GM21786 (cell line): Measurements from ENCODE around the gene NKD2.

Experiments used
- ATAC-seq: cut with Tn5 transposase; IDR thresholded peaks from one replicate; pipeline ENCODE4 v1.9.1; 2021; ENCODE audit not compliant: unreplicated experiment

Gene NKD2

DNA sequence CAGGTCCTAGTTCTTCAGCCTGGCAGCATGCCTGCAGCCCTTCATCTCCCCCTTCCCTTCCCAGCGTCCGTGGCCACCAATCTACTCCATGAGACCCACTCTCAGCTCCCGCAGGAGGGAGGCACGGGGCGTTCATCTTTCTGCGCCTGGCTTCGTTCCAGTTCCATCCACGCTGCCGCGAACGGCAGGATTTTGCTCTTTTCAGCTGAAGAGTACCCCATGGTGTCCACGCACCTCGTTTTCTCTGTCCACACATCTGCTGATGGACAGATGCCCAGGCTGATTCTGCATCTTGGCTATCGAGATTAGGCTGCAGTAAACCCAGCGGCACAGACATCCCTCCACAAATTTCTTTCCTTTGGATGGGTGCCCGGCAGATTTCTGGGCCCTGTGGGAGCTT lies 30.5 kb upstream of the NKD2 start:
- no peak for ATAC-seq

GRCh38 chr5:978693-979092 lies 29.9 kb upstream of the NKD2 start:
- no peak for ATAC-seq

GRCh38 chr5:979100-979817 lies 29.3 kb upstream of the NKD2 start:
- no peak for ATAC-seq

DNA sequence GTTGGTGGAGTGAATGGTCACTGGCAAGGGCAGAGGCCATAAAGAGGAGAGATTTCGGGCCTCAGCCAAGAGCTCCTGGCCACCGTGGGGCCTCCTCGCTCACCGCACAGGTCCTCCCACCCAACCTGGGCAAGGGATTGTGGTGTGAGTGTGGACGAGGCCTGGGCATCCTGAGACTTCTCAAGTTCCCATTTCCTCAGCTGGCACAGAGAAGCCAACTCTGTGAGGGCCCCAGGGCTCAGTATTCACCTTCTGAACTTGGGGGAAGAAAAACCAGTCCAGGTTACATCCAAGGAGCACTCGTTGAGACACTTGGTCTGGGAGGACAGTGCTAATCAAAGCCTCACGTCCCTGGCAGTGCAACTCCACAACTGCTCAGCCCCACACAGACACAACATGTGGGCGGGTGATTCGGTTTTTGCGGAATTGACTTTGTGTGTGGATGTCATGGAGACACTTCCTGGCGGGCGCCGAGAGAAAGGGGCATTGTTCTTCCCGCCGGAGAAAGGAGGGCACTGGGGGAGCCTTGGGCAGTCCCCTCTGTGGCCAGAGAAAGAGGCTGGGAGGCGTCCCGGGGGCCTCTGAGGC lies 28.5 kb upstream of the NKD2 start:
- no peak for ATAC-seq

GRCh38 chr5:980966-981365 lies 27.6 kb upstream of the NKD2 start:
- ATAC-seq: no peak

DNA sequence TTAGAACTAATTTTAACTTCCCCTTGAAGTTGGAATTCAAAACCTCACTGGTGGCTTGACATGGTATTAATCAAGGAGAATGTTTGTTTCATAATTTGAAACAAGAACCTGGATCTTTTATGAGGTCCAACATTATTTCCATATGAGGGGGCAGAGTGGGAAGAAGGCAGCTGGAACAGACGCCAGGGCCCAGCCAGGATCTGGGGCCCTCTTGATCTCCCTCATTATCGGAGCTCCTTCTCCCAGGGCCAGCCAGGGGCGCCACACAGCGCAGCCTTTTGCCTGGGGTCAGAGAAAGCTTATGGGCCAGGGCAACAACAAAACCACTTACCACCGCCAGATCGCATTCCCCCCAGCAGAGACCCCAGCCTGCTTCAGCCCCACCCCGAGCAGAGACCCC lies 27.1 kb upstream of the NKD2 start:
- ATAC-seq: no peak

GRCh38 chr5:982377-983237 lies 26.0 kb upstream of the NKD2 start:
- no peak for ATAC-seq

DNA sequence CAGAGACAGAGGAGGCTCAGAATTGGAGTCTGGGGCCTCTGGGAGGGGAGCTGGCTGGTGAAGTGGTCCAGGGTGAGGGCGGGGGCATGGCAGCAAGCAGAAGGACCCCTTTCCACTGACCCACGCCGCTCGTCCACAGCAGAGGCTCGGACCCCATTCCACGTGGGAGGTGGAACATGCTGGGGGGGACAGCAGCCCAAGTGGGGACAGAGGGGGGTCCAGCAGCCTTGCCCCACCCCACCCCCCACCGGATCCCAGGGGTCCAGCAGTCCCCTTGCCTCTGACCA lies 25.4 kb upstream of the NKD2 start:
- ATAC-seq: no peak

GRCh38 chr5:983568-983967 lies 25.0 kb upstream of the NKD2 start:
- ATAC-seq: no peak

GRCh38 chr5:984774-985173 lies 23.8 kb upstream of the NKD2 start:
- ATAC-seq: no peak

GRCh38 chr5:987761-988160 lies 20.8 kb upstream of the NKD2 start:
- ATAC-seq: no peak

DNA sequence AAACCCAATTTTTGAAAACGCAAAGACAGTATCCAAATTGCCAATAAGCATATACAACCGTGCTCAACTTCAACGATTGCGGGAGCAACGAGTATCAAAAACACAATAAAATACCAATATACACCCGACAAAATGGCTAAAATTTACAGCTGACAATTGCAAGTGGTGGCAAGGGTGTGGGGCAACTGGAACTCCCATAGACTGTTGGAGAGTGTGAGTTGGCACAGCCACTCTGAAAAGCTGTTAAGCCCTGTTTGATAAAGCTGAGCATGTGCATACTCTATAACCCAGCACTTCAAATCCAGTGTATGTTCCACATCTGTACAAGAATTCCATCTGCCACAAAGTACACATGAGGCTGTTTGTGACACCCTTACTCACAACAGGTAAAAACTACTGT lies 20.3 kb upstream of the NKD2 start:
- ATAC-seq: no peak

DNA sequence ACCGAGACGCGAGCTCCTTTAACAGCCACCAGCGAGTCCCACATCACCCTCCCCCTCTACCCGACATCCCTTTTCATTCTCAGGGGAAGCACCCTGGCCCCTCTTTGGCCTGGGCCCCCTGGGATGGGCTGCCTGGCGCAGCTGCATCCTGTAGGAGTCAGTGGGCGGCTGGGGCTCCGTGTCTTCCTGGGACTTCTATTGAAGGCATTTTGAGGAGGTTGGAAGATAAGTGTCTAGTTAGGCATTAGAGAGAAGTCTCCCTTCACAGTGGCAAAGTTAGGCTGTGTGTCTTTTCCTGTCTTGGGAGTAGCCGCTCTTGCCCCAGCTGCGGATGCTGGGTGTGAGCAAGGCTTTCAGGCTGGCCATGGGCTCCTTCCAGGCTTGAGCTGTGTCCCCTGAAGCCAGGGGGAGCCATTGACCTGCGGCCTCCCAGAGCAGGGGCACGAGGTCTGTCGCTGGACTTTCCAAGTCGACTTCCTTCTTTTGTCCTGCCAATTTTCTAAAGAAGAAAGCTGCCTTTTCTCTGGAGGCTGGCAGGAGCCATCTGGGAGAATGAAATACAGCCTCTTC lies 18.6 kb upstream of the NKD2 start:
- no peak for ATAC-seq

DNA sequence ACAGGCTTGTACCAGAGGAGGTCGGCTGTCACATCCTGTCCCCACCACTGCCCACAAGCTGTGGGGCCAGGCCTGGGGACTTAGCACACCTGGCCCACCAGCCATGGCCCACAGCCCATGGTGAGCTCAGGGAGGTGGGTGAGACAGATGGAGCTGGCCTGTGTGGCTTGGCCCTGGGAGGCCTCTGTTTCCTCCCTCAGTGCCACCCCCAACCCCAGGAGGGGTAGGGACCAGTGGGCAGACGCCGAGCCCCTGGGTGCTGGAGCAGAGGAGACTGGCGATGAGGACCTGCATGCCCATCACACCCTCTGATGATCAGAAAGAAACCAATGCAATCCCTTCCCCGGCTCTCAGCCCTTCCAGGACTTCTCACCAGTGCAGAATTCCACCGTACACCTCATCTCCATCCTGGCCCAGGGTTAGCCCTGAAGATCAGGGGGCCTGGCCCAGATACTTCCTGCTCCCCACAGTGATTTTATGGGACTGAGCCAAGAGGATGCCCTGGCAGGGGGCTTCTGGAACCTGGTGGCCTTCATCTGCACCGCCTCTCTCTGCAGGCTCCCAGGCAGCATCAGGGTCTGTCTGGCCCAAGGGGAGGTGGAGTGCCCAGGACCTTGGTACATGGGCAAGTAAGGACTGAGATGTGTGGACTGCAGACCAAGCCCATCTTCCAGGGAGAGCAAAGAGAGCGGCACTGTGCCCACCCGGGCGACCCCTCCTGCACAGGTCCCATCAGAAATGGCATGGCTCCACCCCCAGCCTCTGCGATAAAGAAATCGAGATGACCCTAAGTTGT lies 16.9 kb upstream of the NKD2 start:
- no peak for ATAC-seq

DNA sequence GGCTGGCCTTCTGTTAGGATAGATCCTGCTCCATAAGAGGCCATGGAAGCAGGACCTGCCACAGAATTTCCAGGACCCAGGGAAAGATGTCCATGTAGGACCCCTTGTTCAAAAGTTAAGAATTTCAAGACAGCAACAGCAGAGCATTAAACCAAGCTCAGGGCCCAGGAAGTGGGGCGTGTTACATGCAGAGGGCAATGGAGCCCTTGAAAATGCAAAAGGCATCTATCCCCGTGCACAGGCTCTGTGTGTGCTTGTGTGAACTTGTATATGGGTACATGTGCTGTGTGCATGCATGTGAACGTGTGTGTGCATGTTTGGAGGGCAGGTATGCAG lies 14.4 kb upstream of the NKD2 start:
- no peak for ATAC-seq

- ATAC-seq: no peak
Observed at GRCh38 chr5:994821-995220, 13.8 kb upstream of the NKD2 start.

DNA sequence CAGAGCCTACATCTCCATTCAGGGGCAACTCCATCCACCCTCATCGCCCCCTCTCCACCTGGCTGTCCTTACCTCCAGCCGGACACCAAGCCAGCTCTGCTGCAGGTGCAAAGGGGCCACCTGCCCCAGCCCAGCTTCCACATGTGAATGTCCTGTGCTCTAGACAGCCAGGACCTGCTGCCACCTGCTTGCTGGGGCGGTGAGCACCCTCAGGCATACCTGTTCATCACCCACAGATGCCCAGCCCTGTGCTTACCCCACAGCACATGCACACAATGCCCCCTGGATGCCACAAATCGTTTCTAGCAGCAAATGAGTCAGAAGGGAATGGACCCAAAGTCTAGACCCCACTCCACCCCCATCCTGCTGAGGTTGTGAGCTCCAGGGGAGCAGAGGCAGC lies 13.3 kb upstream of the NKD2 start:
- no peak for ATAC-seq

DNA sequence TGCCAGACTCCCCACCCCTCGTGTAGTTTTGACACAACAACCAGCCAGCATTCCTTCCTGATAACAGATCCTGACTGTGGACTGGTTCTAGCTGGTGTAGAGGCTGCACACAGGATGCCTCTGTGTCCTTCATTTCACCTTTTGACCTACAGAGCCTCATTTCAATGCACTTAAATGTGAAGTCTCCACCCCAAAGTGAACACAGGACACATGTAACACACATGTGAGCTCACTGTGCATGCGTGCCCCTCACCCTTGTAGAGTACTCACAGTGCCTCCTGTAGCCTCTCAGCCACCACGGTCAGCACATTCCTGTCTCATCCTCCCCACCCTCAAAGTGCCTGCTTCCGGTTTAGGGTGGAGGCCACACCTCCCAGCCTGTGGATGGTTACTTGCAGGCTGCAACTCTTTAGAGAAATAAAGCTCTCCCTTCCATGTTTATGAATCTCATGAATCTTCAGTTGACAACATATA lies 11.6 kb upstream of the NKD2 start:
- no peak for ATAC-seq

- no peak for ATAC-seq
Observed at GRCh38 chr5:997711-998110, 10.9 kb upstream of the NKD2 start.

DNA sequence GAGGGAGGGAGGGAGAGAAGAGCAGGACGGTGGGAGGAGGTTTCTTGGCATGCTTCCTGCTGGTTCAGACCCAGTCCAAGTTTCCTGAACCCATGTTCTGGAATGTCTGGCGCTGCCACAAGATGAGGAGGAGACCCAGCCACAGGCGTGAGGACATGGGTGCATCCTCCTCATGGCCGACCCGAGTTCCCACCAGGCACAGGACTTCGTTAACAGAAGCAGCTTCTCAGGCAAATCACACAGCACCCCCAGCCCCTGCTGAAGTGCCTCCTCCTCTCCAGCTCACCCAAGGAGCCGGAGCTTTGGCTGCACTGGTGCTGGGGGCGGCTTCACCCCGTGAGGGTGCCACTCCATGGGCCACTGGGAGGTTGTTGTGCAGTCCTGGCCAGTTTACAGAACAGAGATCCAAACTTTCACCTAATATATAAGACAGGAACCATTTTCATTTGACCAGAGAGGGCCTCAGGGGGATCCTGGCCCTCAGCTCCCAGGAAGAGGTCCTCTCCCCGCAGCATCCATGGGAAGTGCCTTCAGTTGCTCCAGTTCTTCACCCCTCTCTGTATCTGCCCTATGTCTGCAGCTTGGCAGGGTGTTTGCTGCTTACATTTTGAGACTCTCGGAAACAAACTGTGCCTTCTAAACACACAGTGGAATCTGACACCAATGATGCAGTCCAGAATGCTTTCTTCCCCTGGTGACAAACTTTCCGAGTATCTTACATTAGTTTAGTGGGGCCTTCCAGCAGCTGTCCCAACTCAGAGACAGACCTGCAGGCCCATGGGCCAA lies 10.2 kb upstream of the NKD2 start:
- ATAC-seq: no peak
